SK-N-MC (cell line): Measurements from ENCODE around the gene TKT.

ENCODE experiments used
- DNase-seq: peaks from one replicate; pipeline ENCODE4 v3.0.0-alpha.2; 2011; ENCODE audit warnings: low read depth, low spot score
- H3K27ac ChIP-seq: fragments of 200-600 bp; sonication (generic); 2 replicates; pipeline ENCODE4 v1.5.1; 2016; ENCODE audit warnings: mixed run types
- H3K36me3 ChIP-seq: fragments of 200-600 bp; sonication (generic); 2 replicates; pipeline ENCODE4 v1.6.1; 2017; ENCODE audit warnings: antibody characterized with exemption, low read length, mixed read lengths; ENCODE audit not compliant: insufficient read depth
- H3K4me3 ChIP-seq: fragments of 200-600 bp; sonication (generic); 2 replicates; pipeline ENCODE4 v1.5.1; 2016
- H3K9ac ChIP-seq: fragments of 200-600 bp; sonication (generic); 2 replicates; pipeline ENCODE4 v1.8.0; 2017; ENCODE audit warnings: mixed run types, mixed read lengths; ENCODE audit not compliant: insufficient read length
- H3K9me3 ChIP-seq: fragments of 200-600 bp; sonication (generic); 2 replicates; pipeline ENCODE4 v1.6.1; 2017; ENCODE audit warnings: low read depth, mild to moderate bottlenecking, antibody characterized with exemption, low read length, moderate library complexity, mixed read lengths
- EZH2 ChIP-seq: fragments of 200-600 bp; sonication (generic); IDR thresholded peaks from one replicate; pipeline ENCODE4 v1.6.1; 2017; ENCODE audit warnings: antibody characterized with exemption
- FOXP2 ChIP-seq: optimal IDR thresholded peaks from 2 replicates; pipeline ENCODE3; 2011; ENCODE audit warnings: mild to moderate bottlenecking, moderate library complexity; ENCODE audit not compliant: insufficient read depth; ENCODE audit errors: extremely low read length, control extremely low read depth
- POLR2AphosphoS5 ChIP-seq: IDR thresholded peaks from 2 replicates; pipeline ENCODE4 v1.6.1; 2012; ENCODE audit warnings: mild to moderate bottlenecking, low read depth, low read length, borderline replicate concordance

TKT gene

DNA sequence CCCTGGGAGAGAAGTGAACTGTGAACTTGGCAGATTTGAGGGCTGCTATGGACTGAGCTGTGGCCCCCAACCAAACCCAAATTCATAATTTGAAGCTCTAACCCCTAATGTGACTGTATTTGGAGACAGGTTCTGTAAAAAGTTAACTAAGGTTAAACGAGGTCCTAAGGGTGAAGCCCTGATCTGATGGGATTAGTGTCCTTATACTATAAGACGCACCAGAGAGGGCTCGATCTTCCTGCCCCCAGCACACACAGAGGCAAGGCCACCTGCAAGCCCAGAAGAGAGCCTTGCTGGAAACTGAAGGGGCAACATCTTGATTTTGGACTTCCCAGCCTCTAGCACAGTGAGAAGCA is 34.0 kb downstream of the TKT start:
- no peak for DNase-seq
- Histone ChIP-seq H3K27ac (no peak overlapping the region), H3K9ac (no peak overlapping the region), H3K9me3 (no peaks in the 10 kb centered on the region), H3K4me3 (no peak overlapping the region), H3K36me3 (peaks cover 4% of the 10 kb centered on the region; the same call in 1 of the 2 replicates)
- no peak for TF ChIP-seq FOXP2
- no peak for TF ChIP-seq POLR2AphosphoS5
- TF ChIP-seq EZH2, result no peak

DNA sequence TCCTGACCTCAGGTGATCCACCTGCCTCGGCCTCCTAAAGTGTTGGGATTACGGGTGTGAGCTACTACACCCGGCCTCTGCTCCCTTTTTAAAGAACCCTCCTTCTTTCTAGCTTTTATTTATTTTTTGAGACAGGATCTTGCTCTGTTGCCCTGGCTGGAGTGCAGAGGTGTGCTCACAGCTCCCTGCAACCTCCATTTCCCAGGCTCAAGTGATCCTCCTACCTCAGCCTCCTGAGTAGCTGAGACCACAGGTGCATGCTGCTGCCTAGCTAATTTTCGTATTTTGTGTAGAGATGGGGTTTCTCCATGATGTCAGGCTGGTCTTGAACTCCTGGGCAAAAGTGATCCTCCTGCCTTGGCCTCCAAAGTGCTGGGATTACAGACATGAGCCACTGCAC is 34.5 kb downstream of the TKT start:
- H3K36me3 ChIP-seq, result peaks cover 4% of the 10 kb centered on the region; the same call in 1 of the 2 replicates
- H3K4me3 ChIP-seq, result no peak overlapping the region
- no peak for TF ChIP-seq FOXP2
- no peak for TF ChIP-seq POLR2AphosphoS5
- no peak for TF ChIP-seq EZH2
- H3K9me3 ChIP-seq, result no peaks in the 10 kb centered on the region
- DNase-seq, result no peak
- no peak overlapping the region for H3K9ac ChIP-seq
- no peak overlapping the region for H3K27ac ChIP-seq

DNA sequence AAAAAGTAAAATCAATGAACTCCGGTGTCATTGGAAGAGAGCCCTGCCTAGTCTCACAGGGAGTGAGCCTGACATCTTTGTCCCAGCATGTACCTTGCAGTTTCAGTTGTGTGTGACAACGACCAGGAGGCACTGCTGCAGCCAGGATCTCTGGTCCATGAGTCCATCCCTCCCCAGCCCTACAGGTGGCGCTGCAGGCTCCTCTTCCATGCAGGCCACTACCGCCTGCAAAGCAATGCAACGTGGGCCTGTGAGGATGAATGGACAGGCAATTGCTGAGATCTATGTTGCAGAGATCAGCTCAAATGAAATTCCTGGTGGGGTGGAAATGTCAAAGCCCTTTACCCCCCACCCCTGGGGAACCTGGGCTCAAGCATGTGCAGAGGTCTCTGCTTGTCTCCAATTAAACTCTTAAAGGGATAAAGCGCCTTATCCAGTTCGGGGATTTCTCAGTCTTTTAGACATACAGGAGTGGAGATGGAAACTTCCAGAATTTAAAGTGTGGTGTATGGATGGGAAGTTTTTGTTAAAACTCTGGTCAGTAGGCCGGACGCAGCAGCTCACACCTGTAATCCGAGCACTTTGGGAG is 35.8 kb downstream of the TKT start:
- DNase-seq, result no peak
- Histone ChIP-seq H3K4me3 (no peak overlapping the region), H3K9ac (no peak overlapping the region), H3K9me3 (no peaks in the 10 kb centered on the region), H3K36me3 (no peaks in the 10 kb centered on the region; the same call in 1 of the 2 replicates), H3K27ac (no peak overlapping the region)
- TF ChIP-seq EZH2, result no peak
- no peak for TF ChIP-seq FOXP2
- TF ChIP-seq POLR2AphosphoS5, result no peak

DNA sequence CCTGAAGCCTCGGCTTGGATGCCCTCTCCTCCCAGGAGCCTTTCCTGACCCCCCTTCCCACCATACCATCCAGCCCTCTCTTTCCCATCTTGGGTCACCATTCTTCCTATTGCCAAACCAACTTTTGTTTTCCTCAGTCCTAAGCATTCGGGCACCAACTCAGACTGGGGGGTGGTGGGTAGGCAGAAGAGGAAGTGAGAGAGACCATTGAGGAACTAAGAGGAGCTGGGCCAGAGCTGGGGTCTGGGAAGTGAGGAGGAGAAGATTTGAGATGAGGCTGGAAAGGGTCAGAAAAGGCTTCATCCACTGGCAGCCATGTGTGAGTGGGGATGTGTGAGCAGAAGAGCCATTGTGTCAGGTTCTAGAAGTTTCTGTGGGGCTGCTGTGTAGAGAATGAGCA is 37.7 kb downstream of the TKT start:
- no peak overlapping the region for H3K27ac ChIP-seq
- TF ChIP-seq FOXP2, result no peak
- H3K4me3 ChIP-seq, result no peak overlapping the region
- H3K9me3 ChIP-seq, result no peaks in the 10 kb centered on the region
- H3K9ac ChIP-seq, result no peak overlapping the region
- H3K36me3 ChIP-seq, result no peaks in the 10 kb centered on the region
- no peak for DNase-seq

DNA sequence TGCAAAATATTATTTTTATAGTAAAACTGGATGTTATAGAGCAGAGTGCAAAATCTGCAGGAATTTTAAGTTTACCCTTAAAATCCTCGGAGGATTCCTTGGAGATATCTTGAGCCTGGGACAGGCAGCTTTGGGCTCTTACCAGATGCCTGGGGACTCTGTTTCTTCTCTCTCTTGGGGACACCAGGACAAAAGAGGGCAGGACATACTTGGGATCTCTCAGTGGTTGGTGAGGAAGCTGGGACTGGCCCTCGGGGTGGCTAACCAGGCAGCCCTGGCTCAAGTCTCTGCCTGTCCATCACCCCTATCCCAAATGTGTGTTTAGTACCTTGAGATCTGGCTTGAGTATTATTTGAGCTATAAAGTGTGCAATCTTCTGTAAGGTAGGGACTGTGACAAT is 38.6 kb downstream of the TKT start:
- no peak for TF ChIP-seq FOXP2
- TF ChIP-seq EZH2, result no peak
- no peak for TF ChIP-seq POLR2AphosphoS5
- Histone ChIP-seq H3K36me3 (no peaks in the 10 kb centered on the region), H3K27ac (no peak overlapping the region), H3K9ac (no peak overlapping the region), H3K4me3 (no peak overlapping the region), H3K9me3 (no peaks in the 10 kb centered on the region)
- no peak for DNase-seq

DNA sequence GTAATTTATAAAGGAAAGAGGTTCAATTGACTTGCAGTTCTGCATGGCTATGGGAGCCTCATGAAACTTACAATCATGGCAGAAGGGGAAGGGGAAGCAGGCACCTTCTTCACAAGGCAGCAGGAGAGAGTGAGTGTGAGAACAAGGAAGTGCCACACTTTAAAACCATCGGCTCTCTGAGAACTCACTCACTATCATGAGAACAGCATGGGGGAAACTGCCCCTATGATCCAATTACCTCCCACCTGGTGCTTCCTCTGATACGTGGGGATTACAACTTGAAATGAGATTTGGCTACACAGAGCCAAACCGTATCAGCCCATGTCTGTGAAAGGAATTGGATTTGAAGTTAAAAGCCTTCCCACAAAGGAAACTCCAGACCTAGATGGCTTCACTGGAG is 39.1 kb downstream of the TKT start:
- Histone ChIP-seq H3K36me3 (no peaks in the 10 kb centered on the region), H3K9me3 (no peaks in the 10 kb centered on the region), H3K27ac (no peak overlapping the region), H3K4me3 (no peak overlapping the region), H3K9ac (no peak overlapping the region)
- DNase-seq, result no peak
- no peak for TF ChIP-seq FOXP2
- TF ChIP-seq POLR2AphosphoS5, result no peak
- TF ChIP-seq EZH2, result no peak

DNA sequence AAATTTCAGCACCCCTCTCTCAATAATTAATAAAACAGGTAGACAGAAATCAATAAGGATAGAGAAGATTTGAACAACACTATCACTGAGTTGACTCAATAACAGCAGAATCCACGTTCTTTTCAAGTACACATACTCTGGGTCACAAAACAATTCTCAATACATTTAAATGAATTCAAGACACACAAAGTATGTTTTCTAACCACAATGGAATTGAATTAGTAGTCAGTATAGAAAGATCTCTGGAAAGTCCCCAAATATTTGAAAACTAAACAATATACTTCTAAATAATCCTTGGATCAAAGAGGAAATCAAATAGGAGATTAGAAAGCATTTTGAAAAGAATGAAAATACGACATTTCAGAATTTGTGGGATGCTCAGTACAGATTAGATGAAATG is 40.0 kb downstream of the TKT start:
- DNase-seq, result no peak
- Histone ChIP-seq H3K4me3 (no peak overlapping the region), H3K27ac (no peak overlapping the region), H3K9me3 (no peaks in the 10 kb centered on the region), H3K36me3 (no peaks in the 10 kb centered on the region), H3K9ac (no peak overlapping the region)
- TF ChIP-seq POLR2AphosphoS5, result no peak
- TF ChIP-seq FOXP2, result no peak
- TF ChIP-seq EZH2, result no peak

DNA sequence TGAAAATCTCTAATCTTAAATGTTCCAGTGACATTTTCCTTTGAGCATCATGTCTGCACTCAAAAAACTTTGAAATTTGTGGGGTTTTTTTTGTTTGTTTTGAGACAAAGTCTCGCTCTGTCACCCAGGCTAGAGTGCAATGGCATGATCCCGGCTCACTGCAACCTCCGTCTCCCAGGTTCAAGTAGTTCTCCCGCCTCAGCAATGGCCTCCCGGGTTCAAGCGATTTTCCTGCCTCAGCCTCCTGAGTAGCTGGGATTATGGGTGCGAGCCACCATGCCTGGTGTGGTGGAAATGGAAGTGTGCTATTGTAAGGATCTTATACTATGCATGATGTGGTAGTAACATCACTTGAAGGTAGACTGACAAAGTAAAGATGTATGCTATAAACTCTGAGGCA is 42.5 kb downstream of the TKT start:
- Histone ChIP-seq H3K9ac (no peak overlapping the region), H3K27ac (no peak overlapping the region), H3K9me3 (no peaks in the 10 kb centered on the region), H3K36me3 (no peaks in the 10 kb centered on the region), H3K4me3 (no peak overlapping the region)
- DNase-seq, result no peak
- no peak for TF ChIP-seq EZH2
- no peak for TF ChIP-seq FOXP2
- TF ChIP-seq POLR2AphosphoS5, result no peak

DNA sequence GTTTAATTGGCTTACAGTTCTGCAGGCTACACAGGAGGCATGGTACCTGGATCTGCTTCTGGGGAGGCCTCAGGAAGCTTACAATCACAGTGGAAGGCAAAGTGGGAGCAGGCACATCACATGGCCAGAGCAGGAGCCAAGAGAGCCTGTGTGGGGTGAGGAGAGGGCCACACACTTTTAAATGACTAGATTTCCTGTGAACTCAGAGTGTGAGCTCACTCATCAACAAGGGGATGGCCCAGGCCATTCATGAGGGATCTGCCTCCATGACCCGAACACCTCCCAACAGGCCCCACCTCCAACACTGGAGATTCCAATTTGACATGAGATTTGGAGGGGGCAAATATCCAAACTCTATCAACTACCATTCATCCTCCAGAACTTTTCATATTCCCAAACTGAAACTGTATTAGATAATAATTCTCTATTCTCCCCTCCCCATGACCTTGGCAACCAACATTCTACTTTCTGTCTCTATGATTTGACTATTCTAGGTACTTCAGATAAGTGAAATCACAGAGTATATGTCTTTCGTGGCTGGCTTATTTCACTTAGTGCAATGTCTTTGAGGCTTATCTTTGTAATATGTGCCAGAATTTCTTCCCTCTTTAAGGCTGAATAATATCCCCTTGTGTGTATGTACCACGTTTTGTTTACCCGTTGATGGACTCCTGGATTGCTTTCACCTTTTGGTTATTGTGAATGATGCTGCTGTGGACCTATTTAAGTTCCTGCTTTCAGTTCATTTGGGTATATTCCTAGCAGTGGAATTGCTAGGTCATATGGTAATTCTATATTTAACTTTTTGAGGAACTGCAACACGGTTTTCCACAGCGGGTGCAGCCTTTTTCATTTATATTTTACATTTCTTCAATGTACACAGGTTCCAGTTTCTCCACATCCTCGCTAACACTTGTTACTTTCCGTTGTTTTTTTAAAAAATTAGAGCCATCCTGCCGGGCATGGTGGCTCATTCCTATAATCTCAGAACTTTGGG is 43.8 kb downstream of the TKT start:
- no peak overlapping the region for H3K4me3 ChIP-seq
- DNase-seq, result no peak

More for the DNA sequence above, 43.8 kb downstream of the TKT start:
- H3K36me3 ChIP-seq, result no peaks in the 10 kb centered on the region
- no peak overlapping the region for H3K9ac ChIP-seq
- H3K27ac ChIP-seq, result no peak overlapping the region
- no peaks in the 10 kb centered on the region for H3K9me3 ChIP-seq
- TF ChIP-seq FOXP2 (no peak), EZH2 (no peak), POLR2AphosphoS5 (no peak)
